Epithelial cell of esophagus (primary cell): ENCODE data around the gene PRR5L.

Experiments
- DNase-seq: peaks from one replicate; pipeline ENCODE4 v3.0.0; 2010; ENCODE audit warnings: low read depth
- H3K4me3 ChIP-seq: 2 replicates; pipeline ENCODE4 v1.5.1; 2011; ENCODE audit warnings: mild to moderate bottlenecking, low read length, control low read depth
- TF ChIP-seq, protein P1 (sequence below): IDR thresholded peaks from 2 replicates; pipeline ENCODE4 v1.5.1; 2011; ENCODE audit warnings: low read depth, mild to moderate bottlenecking, low read length, control low read depth, inconsistent platforms; ENCODE audit not compliant: insufficient read depth; ENCODE audit errors: missing control alignments

Gene PRR5L

DNA sequence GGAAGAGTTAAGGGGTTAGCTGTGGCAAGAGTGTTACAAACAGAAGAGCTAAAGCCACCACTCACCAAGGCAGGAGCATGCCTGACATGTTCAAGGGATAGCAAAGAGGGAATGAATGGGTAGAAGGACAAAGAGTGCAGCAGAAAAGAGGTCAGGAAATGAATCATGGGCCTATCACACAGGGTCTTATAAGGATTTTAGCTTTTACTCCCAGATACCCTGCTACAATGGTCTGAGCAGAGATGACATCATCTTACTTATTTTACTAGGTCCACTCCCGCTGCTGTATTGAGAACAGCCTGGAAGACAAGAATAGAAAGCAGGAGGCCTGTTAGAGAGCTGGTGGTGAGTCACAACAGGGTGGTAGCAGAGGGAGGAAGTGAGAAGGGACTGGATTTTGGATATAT is 204.2 kb downstream of the PRR5L start:
- peak; percentile 83 for DNase-seq
- H3K4me3 ChIP-seq = no peak overlapping the region
- TF ChIP-seq, protein P1, sequence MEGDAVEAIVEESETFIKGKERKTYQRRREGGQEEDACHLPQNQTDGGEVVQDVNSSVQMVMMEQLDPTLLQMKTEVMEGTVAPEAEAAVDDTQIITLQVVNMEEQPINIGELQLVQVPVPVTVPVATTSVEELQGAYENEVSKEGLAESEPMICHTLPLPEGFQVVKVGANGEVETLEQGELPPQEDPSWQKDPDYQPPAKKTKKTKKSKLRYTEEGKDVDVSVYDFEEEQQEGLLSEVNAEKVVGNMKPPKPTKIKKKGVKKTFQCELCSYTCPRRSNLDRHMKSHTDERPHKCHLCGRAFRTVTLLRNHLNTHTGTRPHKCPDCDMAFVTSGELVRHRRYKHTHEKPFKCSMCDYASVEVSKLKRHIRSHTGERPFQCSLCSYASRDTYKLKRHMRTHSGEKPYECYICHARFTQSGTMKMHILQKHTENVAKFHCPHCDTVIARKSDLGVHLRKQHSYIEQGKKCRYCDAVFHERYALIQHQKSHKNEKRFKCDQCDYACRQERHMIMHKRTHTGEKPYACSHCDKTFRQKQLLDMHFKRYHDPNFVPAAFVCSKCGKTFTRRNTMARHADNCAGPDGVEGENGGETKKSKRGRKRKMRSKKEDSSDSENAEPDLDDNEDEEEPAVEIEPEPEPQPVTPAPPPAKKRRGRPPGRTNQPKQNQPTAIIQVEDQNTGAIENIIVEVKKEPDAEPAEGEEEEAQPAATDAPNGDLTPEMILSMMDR = no peak

DNA sequence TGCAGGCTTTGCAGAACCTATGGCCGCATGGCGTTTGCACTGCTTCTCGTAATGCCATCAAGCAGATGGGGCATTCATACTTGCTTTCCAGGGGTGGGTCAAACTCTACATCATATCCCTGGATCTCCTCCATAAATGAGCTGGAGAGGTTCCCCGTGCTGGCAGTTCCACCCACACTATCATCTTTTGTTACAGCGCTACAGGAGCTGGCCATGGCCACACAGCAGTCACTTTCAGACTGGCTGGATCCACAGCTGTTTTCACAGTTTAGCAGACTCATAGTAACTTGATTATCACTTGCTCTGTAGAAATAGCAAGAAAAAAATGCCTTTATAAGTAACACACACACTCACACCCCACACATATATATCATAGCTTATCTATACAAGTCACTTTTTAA is 205.1 kb downstream of the PRR5L start:
- H3K4me3 ChIP-seq = no peak overlapping the region
- TF ChIP-seq, protein P1 = no peak
- DNase-seq = no peak

DNA sequence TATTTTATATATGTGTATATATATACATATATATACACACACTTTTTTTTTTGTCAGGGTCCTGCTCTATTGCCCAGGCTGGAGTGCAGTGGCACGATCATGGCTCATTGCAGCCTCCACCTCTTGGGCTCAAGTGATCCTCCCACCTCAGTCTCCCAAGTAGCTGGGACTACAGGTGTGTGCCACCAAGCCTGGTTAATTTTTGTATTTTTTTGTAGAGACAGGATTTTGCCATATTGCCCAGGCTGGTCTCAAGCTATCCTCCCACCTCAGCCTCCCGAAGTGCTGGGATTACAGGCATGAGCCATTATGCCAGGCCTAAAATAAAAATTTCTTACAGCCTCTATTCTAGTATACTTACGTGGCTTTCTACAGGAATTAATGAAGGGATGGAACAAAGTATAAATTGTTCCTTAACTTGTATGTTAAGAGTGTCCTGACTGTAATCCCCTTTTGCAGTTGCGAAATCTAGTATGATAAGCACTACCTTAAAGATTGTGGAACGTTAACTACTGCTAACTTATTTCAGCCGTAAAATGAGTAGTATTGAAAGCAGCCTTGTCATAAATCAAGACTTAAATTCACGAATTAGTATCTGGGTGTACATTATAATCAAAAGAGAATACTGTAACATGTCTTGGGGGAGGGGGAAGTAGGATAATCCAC is 211.9 kb downstream of the PRR5L start:
- H3K4me3 ChIP-seq = peak overlapping the region; percentile 98
- TF ChIP-seq, protein P1 = no peak
- peak; percentile 11 for DNase-seq

DNA sequence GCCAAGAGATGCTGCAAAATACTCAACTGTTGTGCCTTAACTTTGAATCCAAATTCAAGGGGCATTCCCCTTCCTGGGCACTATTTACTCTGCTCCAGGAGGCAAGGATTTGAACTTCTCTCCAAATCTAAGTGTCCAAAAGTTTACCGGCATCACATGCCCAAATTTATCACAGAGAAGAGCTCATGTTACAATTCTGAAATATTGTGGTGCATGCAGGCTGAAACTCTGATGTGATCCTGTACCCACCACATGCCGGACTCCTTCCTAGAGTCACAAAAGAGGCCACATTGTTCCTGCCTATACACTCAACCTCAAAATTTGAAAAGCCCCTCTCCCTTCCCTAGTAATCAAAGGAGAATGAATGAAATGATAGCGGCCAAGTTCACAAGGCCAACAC is 212.7 kb downstream of the PRR5L start:
- DNase-seq = no peak
- TF ChIP-seq, protein P1 = no peak
- peak overlapping the region; percentile 98 for H3K4me3 ChIP-seq

DNA sequence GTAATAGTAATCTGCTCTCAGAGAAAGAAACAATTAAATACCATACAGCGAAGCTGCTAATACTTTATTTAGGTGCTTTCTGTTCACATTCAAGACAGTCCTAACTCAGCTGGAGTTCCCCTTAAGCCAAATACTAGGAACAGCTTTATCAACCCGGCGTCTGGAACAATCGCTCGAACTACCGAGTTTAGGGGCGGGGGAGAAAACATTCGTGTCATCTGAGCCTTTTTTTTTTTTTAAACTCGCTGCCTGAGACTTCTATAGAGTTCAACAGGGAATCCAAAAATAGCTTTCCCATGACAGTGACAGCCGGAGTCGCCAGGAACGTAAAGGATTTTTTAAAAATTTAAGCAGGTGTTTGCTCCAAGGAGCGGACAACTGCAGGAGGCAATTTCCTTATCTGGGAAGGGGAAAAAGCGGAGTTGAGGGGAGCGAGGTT is 213.1 kb downstream of the PRR5L start:
- TF ChIP-seq, protein P1 = no peak
- peak overlapping the region; percentile 98 for H3K4me3 ChIP-seq
- peak; percentile 29 for DNase-seq

DNA sequence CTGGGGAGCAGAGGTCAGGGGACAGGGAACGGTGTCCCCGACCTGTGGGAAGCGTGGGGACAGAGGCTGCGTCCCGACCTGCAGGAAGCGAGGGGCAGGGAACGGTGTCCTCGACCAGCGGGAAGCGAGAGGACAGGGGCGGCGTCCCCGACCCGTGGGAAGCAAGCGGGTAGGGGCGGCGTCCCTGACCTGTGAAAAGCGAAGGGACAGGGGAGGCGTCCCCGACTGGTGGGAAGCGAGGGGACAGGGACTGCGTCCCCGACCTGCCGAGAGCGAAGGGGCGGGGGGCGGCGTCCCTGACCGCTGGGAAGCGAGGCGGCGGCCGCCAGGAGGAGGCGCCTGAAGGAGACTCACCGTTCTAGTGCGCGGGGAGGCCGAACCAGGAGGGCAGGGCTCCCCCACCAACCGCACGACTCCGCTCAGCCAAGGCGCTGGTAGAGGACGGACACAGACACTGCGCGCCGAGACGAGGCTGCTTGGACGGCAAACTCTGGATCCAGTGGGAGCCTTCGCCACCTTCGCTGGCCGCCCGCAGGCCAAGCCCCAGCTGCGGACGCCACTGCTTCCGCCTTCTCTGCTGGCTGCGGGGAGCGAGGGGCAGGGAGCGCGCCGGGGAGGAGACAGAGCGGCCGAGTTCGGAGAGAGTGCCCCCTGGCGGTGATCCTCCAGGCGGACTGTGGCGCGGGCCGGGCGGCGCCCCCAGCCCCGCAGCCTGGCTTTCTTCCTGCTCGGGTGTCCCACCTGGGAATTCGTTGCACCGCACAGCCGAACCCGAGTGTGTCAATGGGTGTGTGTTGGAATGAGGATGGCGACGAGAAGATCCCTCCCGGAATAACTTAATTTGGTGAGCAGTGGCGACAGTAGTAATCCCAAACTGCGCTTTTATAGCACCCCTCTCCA is 213.9 kb downstream of the PRR5L start, which contains the start of gene TRAF6:
TSS of gene TRAF6 (minus strand) at position 579 of the 900 bp plus-strand sequence. CDS start 8,757 bp downstream, outside the sequence.
- peak within 1 kb of the TSS; percentile 98 for H3K4me3 ChIP-seq
- TF ChIP-seq, protein P1 = peak; percentile 59
- DNase-seq = peak; percentile 85
